ENCODE data around the gene MYH7.

DNA sequence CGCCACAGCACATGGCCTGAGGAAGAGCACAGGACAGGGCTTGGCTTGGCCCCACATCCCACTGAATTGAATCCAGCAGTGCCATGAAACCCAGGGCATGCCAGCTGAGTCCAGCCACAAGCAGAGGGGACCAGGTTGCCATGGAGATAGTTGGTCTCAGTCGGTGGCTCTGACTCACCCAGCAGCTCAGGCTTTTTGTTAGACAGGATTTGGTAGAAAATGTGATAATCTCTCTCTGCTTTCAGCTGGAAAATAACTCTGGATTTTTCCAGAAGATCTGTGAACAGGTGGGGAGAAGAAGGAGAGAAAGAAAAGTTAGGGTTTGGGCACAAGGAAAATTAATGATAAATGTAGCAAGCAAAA lies 4.8 kb downstream of the MYH7 start:
- TF ChIP-seq, protein P1, sequence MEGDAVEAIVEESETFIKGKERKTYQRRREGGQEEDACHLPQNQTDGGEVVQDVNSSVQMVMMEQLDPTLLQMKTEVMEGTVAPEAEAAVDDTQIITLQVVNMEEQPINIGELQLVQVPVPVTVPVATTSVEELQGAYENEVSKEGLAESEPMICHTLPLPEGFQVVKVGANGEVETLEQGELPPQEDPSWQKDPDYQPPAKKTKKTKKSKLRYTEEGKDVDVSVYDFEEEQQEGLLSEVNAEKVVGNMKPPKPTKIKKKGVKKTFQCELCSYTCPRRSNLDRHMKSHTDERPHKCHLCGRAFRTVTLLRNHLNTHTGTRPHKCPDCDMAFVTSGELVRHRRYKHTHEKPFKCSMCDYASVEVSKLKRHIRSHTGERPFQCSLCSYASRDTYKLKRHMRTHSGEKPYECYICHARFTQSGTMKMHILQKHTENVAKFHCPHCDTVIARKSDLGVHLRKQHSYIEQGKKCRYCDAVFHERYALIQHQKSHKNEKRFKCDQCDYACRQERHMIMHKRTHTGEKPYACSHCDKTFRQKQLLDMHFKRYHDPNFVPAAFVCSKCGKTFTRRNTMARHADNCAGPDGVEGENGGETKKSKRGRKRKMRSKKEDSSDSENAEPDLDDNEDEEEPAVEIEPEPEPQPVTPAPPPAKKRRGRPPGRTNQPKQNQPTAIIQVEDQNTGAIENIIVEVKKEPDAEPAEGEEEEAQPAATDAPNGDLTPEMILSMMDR (IDR thresholded peaks at IDR 0.05; ENCODE audit: low read depth, low read length): no peak
- TF ChIP-seq MYC (IDR thresholded peaks at IDR 0.05; ENCODE audit: low read depth, low read length) (no peak), POLR2A (IDR thresholded peaks at IDR 0.05; ENCODE audit: extremely low read depth, insufficient read length) (no peak)
- TF ChIP-seq, protein P2, sequence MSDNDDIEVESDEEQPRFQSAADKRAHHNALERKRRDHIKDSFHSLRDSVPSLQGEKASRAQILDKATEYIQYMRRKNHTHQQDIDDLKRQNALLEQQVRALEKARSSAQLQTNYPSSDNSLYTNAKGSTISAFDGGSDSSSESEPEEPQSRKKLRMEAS (IDR thresholded peaks at IDR 0.05; ENCODE audit: low read depth, low read length): no peak

All from NB4 (cell line).